ENCODE measurements around the gene MRPL17. TPM values are rescaled to one million over a fixed set of nuclear protein-coding genes. Genes with fewer than 3 reads are reported as not detected.

The MRPL17 gene
- total and polyA plus RNA-seq, 3 donors from 2014 or later, result 21.0 to 49.5 (median 22.7) TPM

DNA sequence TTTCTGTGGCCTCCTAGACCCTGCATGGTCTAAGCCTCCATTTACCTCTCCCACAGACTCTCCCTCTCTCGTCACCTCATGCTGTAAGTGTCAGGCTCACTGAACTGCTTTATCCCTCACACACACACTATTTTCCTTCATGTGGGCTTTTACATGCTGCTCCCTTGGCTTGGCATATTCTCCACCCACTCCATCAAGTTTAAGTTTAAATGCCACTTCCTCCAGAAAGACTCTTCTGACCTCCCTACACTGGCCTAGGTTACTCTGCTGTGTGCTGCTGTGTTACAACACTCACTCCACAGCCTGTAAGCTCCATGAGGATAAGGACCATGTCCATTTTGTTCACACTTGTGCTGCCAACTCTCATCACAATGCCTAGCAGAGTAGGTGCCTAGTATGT lies 30.0 kb downstream of the MRPL17 start:
- H3K27me3 ChIP-seq, result no peaks in the 10 kb centered on the region
- no peaks in the 10 kb centered on the region for H3K36me3 ChIP-seq (ENCODE audit: low read depth, missing control alignments)
- no peak overlapping the region for H3K4me3 ChIP-seq
- TF ChIP-seq, protein P1, sequence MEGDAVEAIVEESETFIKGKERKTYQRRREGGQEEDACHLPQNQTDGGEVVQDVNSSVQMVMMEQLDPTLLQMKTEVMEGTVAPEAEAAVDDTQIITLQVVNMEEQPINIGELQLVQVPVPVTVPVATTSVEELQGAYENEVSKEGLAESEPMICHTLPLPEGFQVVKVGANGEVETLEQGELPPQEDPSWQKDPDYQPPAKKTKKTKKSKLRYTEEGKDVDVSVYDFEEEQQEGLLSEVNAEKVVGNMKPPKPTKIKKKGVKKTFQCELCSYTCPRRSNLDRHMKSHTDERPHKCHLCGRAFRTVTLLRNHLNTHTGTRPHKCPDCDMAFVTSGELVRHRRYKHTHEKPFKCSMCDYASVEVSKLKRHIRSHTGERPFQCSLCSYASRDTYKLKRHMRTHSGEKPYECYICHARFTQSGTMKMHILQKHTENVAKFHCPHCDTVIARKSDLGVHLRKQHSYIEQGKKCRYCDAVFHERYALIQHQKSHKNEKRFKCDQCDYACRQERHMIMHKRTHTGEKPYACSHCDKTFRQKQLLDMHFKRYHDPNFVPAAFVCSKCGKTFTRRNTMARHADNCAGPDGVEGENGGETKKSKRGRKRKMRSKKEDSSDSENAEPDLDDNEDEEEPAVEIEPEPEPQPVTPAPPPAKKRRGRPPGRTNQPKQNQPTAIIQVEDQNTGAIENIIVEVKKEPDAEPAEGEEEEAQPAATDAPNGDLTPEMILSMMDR (IDR thresholded peaks at IDR 0.05), result no peak
- no peak for TF ChIP-seq POLR2A (IDR thresholded peaks at IDR 0.05)
- intact Hi-C loops (cut with DNase I; ENCODE audit: low total_unique reads), result no loop called here
- DNase-seq, result no peak
- no peaks in the 10 kb centered on the region for H3K9me3 ChIP-seq
- H3K4me1 ChIP-seq, result peaks cover 3% of the 10 kb centered on the region
- H3K27ac ChIP-seq, result no peak overlapping the region
- WGBS, 2 donors, result 95 to 96% methylated on average over 1 of the region's 1 CpG

DNA sequence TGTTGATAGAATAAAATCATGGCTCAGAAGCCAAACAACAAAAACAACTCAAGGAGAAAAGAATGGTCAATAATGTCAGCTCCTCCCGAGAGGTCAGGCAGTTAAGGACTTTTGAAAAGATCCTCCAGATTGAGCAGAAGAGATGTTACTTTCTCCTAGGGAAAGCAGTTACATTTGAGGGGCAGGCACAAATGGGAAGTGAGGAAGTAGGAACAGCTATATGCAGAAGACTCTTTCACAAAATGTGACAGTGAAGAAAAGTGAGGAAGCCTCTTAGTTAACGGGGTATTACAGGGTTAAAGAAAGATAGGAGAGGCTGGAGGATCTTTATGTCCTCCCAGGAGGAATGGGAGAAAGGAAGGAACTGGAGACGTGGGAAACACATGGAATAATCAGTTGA lies 31.0 kb downstream of the MRPL17 start:
- H3K4me3 ChIP-seq, result no peak overlapping the region
- H3K36me3 ChIP-seq (ENCODE audit: low read depth, missing control alignments), result no peaks in the 10 kb centered on the region
- intact Hi-C loops (cut with DNase I; ENCODE audit: low total_unique reads), result no loop called here
- H3K27me3 ChIP-seq, result no peaks in the 10 kb centered on the region
- H3K4me1 ChIP-seq, result peaks cover 3% of the 10 kb centered on the region
- no peak for DNase-seq
- H3K27ac ChIP-seq, result no peak overlapping the region
- 52 to 63% methylated on average over 3 of the region's 3 CpGs for WGBS, 2 donors
- TF ChIP-seq, protein P1 (IDR thresholded peaks at IDR 0.05), result no peak
- TF ChIP-seq POLR2A (IDR thresholded peaks at IDR 0.05), result no peak
- H3K9me3 ChIP-seq, result no peaks in the 10 kb centered on the region

DNA sequence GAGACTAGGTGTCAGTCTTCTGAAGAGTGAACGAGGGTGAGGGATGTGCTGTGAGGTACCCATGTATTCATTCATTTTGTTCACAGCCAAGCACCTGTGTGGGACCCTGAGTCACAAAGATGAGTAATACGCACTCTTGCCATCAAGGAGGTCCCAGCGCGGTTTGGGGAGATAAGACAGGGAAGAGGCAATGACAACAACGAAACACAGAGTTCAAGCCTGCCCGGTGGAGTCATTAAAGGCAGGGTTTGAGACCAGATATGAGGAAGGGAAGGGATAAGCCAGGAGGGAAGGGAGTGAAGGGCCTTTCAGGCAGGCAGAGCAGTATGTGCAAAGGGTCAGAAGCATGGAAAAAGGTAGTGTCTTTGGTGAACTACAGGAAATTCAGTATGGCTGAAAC lies 32.2 kb downstream of the MRPL17 start:
- DNase-seq, result no peak
- Histone ChIP-seq H3K27ac (no peak overlapping the region), H3K9me3 (no peaks in the 10 kb centered on the region), H3K4me3 (no peak overlapping the region), H3K4me1 (peaks cover 3% of the 10 kb centered on the region), H3K36me3 (ENCODE audit: low read depth, missing control alignments) (no peaks in the 10 kb centered on the region), H3K27me3 (no peaks in the 10 kb centered on the region)
- TF ChIP-seq, protein P1 (IDR thresholded peaks at IDR 0.05), result no peak
- TF ChIP-seq POLR2A (IDR thresholded peaks at IDR 0.05), result no peak
- intact Hi-C loops (cut with DNase I; ENCODE audit: low total_unique reads), result no loop called here
- WGBS, 2 donors, result 78 to 91% methylated on average over 6 of the region's 6 CpGs

DNA sequence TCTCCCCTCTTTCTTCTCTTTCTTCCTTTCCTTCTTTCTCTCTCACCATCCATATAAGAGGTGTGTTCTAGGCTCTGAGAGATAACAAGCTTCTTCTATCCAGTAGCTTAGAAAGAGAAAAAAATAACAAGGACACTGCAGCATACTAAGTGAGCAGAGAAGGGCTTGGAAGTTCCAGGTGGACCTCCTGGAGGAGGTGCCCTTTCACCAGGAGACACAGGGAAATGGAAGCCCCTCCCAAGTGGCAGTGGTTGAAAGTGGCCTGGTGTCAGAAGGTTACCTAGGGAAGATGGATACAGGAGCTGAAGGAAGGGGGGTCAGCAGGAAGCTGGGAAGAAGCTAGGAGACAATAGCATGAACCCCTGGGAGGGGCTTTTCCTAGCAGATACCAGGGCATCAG lies 33.0 kb downstream of the MRPL17 start:
- no peak for TF ChIP-seq POLR2A (IDR thresholded peaks at IDR 0.05)
- TF ChIP-seq, protein P1 (IDR thresholded peaks at IDR 0.05), result no peak
- no peak overlapping the region for H3K27ac ChIP-seq
- H3K9me3 ChIP-seq, result no peaks in the 10 kb centered on the region
- intact Hi-C loops (cut with DNase I; ENCODE audit: low total_unique reads), result no loop called here
- H3K4me1 ChIP-seq, result peaks cover 3% of the 10 kb centered on the region
- H3K4me3 ChIP-seq, result no peak overlapping the region
- no peak for DNase-seq
- H3K36me3 ChIP-seq (ENCODE audit: low read depth, missing control alignments), result no peaks in the 10 kb centered on the region
- H3K27me3 ChIP-seq, result no peaks in the 10 kb centered on the region

DNA sequence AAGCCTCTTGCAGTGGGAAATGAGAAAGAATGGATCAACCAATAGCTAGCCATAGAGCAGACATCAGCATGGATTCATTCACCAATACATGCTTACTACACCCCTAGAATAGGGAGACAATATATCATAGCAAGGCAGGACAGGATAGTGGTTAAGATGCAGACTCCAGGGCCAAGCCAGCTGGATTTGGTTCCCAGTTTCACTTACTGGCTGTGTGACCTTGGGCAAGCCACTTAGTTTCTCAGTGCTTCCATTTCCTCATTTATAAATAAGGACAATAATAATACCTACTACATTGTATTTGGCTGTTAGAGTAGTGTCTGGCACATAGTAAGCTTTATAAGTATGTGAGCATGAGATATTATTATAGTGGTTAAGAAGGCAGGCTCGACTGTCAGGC lies 34.6 kb downstream of the MRPL17 start:
- no peaks in the 10 kb centered on the region for H3K4me1 ChIP-seq
- TF ChIP-seq, protein P1 (IDR thresholded peaks at IDR 0.05), result no peak
- TF ChIP-seq POLR2A (IDR thresholded peaks at IDR 0.05), result no peak
- WGBS, 2 donors, result 44 to 69% methylated on average over 1 of the region's 1 CpG

More for the DNA sequence above, 34.6 kb downstream of the MRPL17 start:
- no peak overlapping the region for H3K4me3 ChIP-seq
- no peaks in the 10 kb centered on the region for H3K27me3 ChIP-seq
- DNase-seq, result no peak
- no peaks in the 10 kb centered on the region for H3K36me3 ChIP-seq (ENCODE audit: low read depth, missing control alignments)
- H3K27ac ChIP-seq, result no peak overlapping the region
- H3K9me3 ChIP-seq, result no peaks in the 10 kb centered on the region
- intact Hi-C loops (cut with DNase I; ENCODE audit: low total_unique reads), result no loop called here

Data from testis (tissue), 3 donors.